Measurements from ENCODE around the gene ATP5PF.

The ATP5PF gene

GRCh38 chr21:25688275-25689155 lies 46.2 kb downstream of the ATP5PF start:
- no peaks in the 10 kb centered on the region for H3K27me3 ChIP-seq (ENCODE audit: insufficient read depth, low read length, poor library complexity)
- no peaks in the 10 kb centered on the region for H4K20me1 ChIP-seq (ENCODE audit: insufficient read depth, low read length)
- H3K4me3 ChIP-seq (ENCODE audit: low read depth in 1 of 2, low read length in 2 of 2), result no peak overlapping the region
- H3K4me1 ChIP-seq (ENCODE audit: insufficient read depth, low read length), result no peaks in the 10 kb centered on the region
- no peak overlapping the region for H3K4me2 ChIP-seq (ENCODE audit: insufficient read depth, low read length)
- H3K27ac ChIP-seq (ENCODE audit: low read length), result no peak overlapping the region
- no peak for DNase-seq
- H3K36me3 ChIP-seq (ENCODE audit: insufficient read depth, low read length), result no peaks in the 10 kb centered on the region
- H3K79me2 ChIP-seq (ENCODE audit: insufficient read depth, low read length), result no peaks in the 10 kb centered on the region
- ATAC-seq (ENCODE audit: insufficient read depth, low read depth), result no peak
- no peak overlapping the region for H3K9ac ChIP-seq (ENCODE audit: low read depth, low read length)
- no peaks in the 10 kb centered on the region for H3K9me3 ChIP-seq (ENCODE audit: insufficient read depth, low read length, severe bottlenecking)
- no peak for TF ChIP-seq CTCF (IDR thresholded peaks at IDR 0.05; ENCODE audit: borderline replicate concordance, extremely low read depth, low read length, poor library complexity, severe bottlenecking)
- TF ChIP-seq EZH2 (IDR thresholded peaks at IDR 0.05; ENCODE audit: borderline replicate concordance, low read depth, low read length, severe bottlenecking), result no peak
- H2AFZ ChIP-seq (ENCODE audit: low read depth, low read length), result no peak overlapping the region

- no peak for ATAC-seq (ENCODE audit: insufficient read depth, low read depth)
Measured at GRCh38 chr21:25687787-25688186, 46.9 kb downstream of the ATP5PF start.

GRCh38 chr21:25682382-25682781 lies 52.3 kb downstream of the ATP5PF start:
- H3K4me2 ChIP-seq (ENCODE audit: insufficient read depth, low read length), result no peak overlapping the region
- H3K27ac ChIP-seq (ENCODE audit: low read length), result no peak overlapping the region
- H3K4me3 ChIP-seq (ENCODE audit: low read depth in 1 of 2, low read length in 2 of 2), result no peak overlapping the region
- H3K9ac ChIP-seq (ENCODE audit: low read depth, low read length), result no peak overlapping the region
- H3K4me1 ChIP-seq (ENCODE audit: insufficient read depth, low read length), result no peaks in the 10 kb centered on the region
- H4K20me1 ChIP-seq (ENCODE audit: insufficient read depth, low read length), result no peaks in the 10 kb centered on the region
- no peak overlapping the region for H2AFZ ChIP-seq (ENCODE audit: low read depth, low read length)
- no peaks in the 10 kb centered on the region for H3K9me3 ChIP-seq (ENCODE audit: insufficient read depth, low read length, severe bottlenecking)
- no peaks in the 10 kb centered on the region for H3K27me3 ChIP-seq (ENCODE audit: insufficient read depth, low read length, poor library complexity)
- ATAC-seq (ENCODE audit: insufficient read depth, low read depth) (no peak), DNase-seq (no peak)
- TF ChIP-seq EZH2 (IDR thresholded peaks at IDR 0.05; ENCODE audit: borderline replicate concordance, low read depth, low read length, severe bottlenecking) (no peak), CTCF (IDR thresholded peaks at IDR 0.05; ENCODE audit: borderline replicate concordance, extremely low read depth, low read length, poor library complexity, severe bottlenecking) (no peak)
- H3K79me2 ChIP-seq (ENCODE audit: insufficient read depth, low read length), result no peaks in the 10 kb centered on the region
- no peaks in the 10 kb centered on the region for H3K36me3 ChIP-seq (ENCODE audit: insufficient read depth, low read length)

More at GRCh38 chr21:25687787-25688186, 46.9 kb downstream of the ATP5PF start:
- Histone ChIP-seq H3K4me3 (ENCODE audit: low read depth in 1 of 2, low read length in 2 of 2) (no peak overlapping the region), H2AFZ (ENCODE audit: low read depth, low read length) (no peak overlapping the region), H3K79me2 (ENCODE audit: insufficient read depth, low read length) (no peaks in the 10 kb centered on the region), H3K4me1 (ENCODE audit: insufficient read depth, low read length) (no peaks in the 10 kb centered on the region), H4K20me1 (ENCODE audit: insufficient read depth, low read length) (no peaks in the 10 kb centered on the region), H3K9ac (ENCODE audit: low read depth, low read length) (no peak overlapping the region), H3K27ac (ENCODE audit: low read length) (no peak overlapping the region), H3K4me2 (ENCODE audit: insufficient read depth, low read length) (no peak overlapping the region), H3K27me3 (ENCODE audit: insufficient read depth, low read length, poor library complexity) (no peaks in the 10 kb centered on the region), H3K9me3 (ENCODE audit: insufficient read depth, low read length, severe bottlenecking) (no peaks in the 10 kb centered on the region), H3K36me3 (ENCODE audit: insufficient read depth, low read length) (no peaks in the 10 kb centered on the region)
- no peak for DNase-seq
- TF ChIP-seq CTCF (IDR thresholded peaks at IDR 0.05; ENCODE audit: borderline replicate concordance, extremely low read depth, low read length, poor library complexity, severe bottlenecking), result no peak
- TF ChIP-seq EZH2 (IDR thresholded peaks at IDR 0.05; ENCODE audit: borderline replicate concordance, low read depth, low read length, severe bottlenecking), result no peak
